ENCODE results near the gene PLXNB2. TPM values are rescaled to one million over a fixed set of nuclear protein-coding genes. Genes with fewer than 3 reads are reported as not detected.
A peak's percentile ranks its signal among the peaks of the same experiment; 100 is the strongest.

Gene PLXNB2
- total RNA-seq, 4 donors from 2014 or later = 44.7 to 208 (median 126) TPM

DNA sequence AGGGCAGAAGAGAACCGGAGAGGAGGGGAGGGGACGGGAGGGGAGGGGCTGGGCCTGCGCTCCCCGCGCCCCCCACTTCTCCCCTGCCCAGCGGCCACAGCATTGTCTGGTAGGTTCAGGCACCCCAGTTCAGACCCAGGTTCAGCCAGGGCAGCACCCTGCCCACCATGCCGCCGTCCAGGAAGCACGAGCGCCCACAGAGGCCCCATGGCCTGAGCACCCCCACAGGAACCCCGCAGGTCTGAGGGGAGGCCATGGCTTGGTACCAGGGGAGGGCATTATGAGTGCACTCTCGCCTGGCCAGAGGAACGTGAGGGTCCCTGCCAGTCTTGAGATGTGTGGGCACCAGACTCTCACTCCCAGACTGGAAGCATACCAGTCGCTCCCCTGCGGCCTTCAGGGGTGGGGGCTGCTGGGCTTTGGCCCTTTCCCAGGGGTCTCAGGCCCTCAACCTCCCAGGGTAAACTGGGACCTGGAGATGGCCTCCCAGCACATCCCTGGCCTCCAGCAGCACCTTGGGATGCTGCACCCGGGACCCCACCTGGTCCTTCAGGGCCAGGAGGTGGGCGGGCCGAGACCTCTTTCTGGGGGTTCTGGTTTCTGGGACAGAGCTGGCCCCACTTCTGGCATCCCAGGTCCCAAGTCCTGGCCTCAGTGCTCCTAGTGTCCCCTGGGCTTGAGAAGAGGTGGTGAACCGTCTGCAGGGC is 597 bp upstream of the PLXNB2 start:
- Histone ChIP-seq H3K27me3 (no peaks in the 10 kb centered on the region), H3K36me3 (no peaks in the 10 kb centered on the region), H3K9me3 (no peaks in the 10 kb centered on the region), H3K4me1 (peaks cover 17 to 43% of the 10 kb centered on the region in 2 donors), H3K4me3 (no peak overlapping the region), H3K27ac (peak overlapping the region; percentile 85 to 94)
- TF ChIP-seq POLR2A (IDR thresholded peaks at IDR 0.05) = no peak
- TF ChIP-seq, protein P1, sequence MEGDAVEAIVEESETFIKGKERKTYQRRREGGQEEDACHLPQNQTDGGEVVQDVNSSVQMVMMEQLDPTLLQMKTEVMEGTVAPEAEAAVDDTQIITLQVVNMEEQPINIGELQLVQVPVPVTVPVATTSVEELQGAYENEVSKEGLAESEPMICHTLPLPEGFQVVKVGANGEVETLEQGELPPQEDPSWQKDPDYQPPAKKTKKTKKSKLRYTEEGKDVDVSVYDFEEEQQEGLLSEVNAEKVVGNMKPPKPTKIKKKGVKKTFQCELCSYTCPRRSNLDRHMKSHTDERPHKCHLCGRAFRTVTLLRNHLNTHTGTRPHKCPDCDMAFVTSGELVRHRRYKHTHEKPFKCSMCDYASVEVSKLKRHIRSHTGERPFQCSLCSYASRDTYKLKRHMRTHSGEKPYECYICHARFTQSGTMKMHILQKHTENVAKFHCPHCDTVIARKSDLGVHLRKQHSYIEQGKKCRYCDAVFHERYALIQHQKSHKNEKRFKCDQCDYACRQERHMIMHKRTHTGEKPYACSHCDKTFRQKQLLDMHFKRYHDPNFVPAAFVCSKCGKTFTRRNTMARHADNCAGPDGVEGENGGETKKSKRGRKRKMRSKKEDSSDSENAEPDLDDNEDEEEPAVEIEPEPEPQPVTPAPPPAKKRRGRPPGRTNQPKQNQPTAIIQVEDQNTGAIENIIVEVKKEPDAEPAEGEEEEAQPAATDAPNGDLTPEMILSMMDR (IDR thresholded peaks at IDR 0.05) = no peak
- peak; percentile 51 to 56 for DNase-seq
- intact Hi-C loops (cut with DNase I; ENCODE audit: low total_unique reads) = no loop called here

DNA sequence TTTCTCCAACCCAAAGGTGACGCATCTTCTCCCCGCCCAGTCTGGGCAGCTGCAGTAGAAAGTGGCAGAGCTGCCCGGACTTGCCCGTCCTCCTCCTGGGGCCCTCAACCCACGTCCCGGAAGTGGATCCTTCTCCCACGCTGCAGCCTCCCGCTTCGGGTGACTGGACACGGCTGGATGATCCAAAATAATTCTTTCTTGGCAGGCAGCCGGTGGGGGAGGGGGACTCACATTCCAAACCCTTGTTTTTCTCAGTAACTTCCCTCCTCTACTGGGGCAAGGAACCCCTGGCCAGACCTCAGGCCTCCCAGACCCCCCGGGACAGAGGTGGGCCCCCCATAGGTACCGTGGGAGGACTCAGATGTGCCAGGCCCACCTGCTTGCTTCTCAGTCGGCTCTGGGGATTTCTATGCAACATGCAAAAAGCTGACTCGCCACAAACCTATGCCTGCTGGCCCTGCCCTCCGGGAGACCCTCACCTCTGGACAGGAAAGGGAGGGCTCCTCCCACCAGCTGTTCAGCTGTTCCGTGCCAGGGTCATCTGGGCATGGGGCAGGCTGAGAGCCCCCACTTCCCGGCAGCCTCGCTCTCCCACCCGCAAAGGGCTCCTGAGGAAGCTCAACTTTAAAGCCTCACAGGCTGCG is 1.4 kb downstream of the PLXNB2 start:
- TF ChIP-seq, protein P1 (IDR thresholded peaks at IDR 0.05) = no peak
- TF ChIP-seq POLR2A (IDR thresholded peaks at IDR 0.05) = no peak
- no peaks in the 10 kb centered on the region for H3K36me3 ChIP-seq
- peak overlapping the region; percentile 88 to 94 for H3K27ac ChIP-seq
- peak; percentile 86 to 89 for DNase-seq
- intact Hi-C loops (cut with DNase I; ENCODE audit: low total_unique reads) = no loop called here
- peaks cover 21 to 63% of the 10 kb centered on the region in 2 donors for H3K4me1 ChIP-seq
- peak overlapping the region; percentile 61 to 95 for H3K4me3 ChIP-seq
- no peaks in the 10 kb centered on the region for H3K9me3 ChIP-seq
- no peaks in the 10 kb centered on the region for H3K27me3 ChIP-seq

DNA sequence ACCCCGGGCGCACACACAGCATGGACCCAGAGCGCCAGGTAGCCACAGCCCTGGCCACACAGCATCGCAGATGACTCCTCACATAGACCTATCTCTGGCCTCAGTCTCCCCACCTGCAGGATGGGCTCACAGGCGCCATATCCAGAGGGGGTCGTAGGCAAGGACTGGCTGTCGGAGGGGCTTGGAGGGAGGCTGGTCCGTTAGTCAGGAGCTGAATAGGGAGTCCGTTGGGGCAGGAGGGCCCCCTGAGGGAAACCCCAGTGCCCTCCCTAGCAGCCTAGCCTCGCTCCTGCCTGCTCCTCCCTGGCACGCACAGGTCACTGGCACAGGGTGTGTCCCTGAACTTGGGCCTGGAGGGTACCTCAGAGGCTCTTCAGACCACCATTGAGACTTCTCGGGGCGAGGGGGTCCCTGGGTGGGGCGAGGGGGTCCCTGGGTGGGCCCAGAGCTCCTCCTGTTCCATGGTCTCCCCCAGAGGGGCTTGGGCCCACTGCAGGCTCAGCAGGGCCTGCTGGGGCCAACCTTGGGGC is 2.0 kb downstream of the PLXNB2 start:
- peaks cover 26 to 68% of the 10 kb centered on the region in 2 donors for H3K4me1 ChIP-seq
- intact Hi-C loops (cut with DNase I; ENCODE audit: low total_unique reads) = no loop called here
- peak overlapping the region; percentile 61 to 95 for H3K4me3 ChIP-seq
- TF ChIP-seq, protein P1 (IDR thresholded peaks at IDR 0.05) = no peak
- TF ChIP-seq POLR2A (IDR thresholded peaks at IDR 0.05) = no peak
- H3K9me3 ChIP-seq = no peaks in the 10 kb centered on the region
- H3K36me3 ChIP-seq = no peaks in the 10 kb centered on the region
- H3K27ac ChIP-seq = peak overlapping the region; percentile 88 to 94
- no peak for DNase-seq
- H3K27me3 ChIP-seq = no peaks in the 10 kb centered on the region

DNA sequence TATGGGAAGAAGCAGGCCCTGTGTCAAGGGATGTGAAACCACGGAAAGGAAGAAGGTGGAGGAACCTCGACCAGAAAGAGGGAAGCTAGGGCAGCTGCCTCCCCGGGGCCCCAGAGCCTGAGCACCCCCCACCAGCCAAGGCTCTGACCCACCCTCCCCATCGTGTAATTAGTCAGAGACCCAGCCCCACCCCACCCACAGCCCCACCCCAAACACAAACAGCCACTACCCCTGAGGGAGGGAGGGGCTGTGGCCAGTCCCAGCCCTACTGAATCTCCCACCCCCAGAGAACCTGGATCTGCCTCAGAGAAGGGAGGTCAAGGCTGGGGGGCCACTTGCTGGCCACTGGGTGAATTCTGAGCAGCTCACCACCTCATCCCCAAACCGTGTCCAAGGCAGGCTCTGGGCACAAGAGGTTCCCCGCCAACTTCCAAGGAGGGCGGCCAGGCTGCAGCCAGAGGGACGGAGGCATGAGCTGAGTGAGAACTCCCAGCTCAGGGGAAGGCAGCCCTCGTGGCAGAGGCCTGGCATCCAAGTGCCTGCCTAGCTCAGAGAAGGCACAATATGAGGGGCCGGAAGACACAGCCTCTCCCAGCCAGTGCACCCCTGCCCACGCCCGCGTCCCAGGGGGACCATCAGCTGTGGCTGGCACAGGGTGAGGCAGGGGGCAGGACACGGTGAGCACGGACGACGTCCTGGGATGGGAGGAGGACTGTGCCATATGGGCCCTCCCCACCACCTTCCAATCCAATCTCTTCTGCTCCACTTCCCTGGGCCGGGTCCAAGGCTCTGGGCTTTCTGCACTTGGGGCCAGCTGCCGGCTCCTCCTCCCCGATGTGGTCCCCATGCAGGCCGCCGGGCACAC is 2.7 kb downstream of the PLXNB2 start:
- TF ChIP-seq, protein P1 (IDR thresholded peaks at IDR 0.05) = no peak
- TF ChIP-seq POLR2A (IDR thresholded peaks at IDR 0.05) = no peak
- Histone ChIP-seq H3K4me3 (peak overlapping the region; percentile 61 to 95), H3K36me3 (no peaks in the 10 kb centered on the region), H3K4me1 (peaks cover 27 to 75% of the 10 kb centered on the region in 2 donors), H3K27ac (peak overlapping the region; percentile 88 to 94), H3K27me3 (no peaks in the 10 kb centered on the region), H3K9me3 (no peaks in the 10 kb centered on the region)
- intact Hi-C loops (cut with DNase I; ENCODE audit: low total_unique reads) = no loop called here
- peak in 1 of 2 donors; percentile 53 for DNase-seq
